Gastroesophageal sphincter (tissue), 4 donors: ENCODE data around the gene PPP1R3E. TPM values are rescaled to one million over a fixed set of nuclear protein-coding genes. Genes with fewer than 3 reads are reported as not detected.
"Not testable (repeated sequence)": the region's sequence is repeated elsewhere in the genome, so short reads cannot be mapped to it uniquely, and the experiment has no call there.

ENCODE experiments used
- ATAC-seq: fragments of 150-250 bp; one replicate; pipeline ENCODE4 v1.9.1; 2016; ENCODE audit warnings: mild to moderate bottlenecking, moderate library complexity
- H3K27ac ChIP-seq, 4 donors: fragments of 200-600 bp; sonication (generic) in 3 of 4; 1 replicate in 3 of 4; 2 replicates in 1 of 4; pipeline ENCODE4 v1.5.1; 2016 to 2019
- H3K27me3 ChIP-seq: fragments of 200-600 bp; sonication (generic); one replicate; pipeline ENCODE4 v1.5.1; 2019
- H3K36me3 ChIP-seq, 2 donors: fragments of 200-600 bp; sonication (generic); one replicate each; pipeline ENCODE4 v1.5.1; 2019; ENCODE audit warnings: control low read depth in 1 of 2
- H3K4me1 ChIP-seq, 3 donors: fragments of 200-600 bp; sonication (generic); 1 replicate in 2 of 3; 2 replicates in 1 of 3; pipeline ENCODE4 v1.5.1; 2016 to 2019; ENCODE audit warnings: control low read depth in 2 of 3
- H3K4me3 ChIP-seq, 2 donors: fragments of 200-600 bp; sonication (generic); one replicate each; pipeline ENCODE4 v1.5.1; 2019; ENCODE audit warnings: mild to moderate bottlenecking in 1 of 2, moderate library complexity in 1 of 2
- H3K9me3 ChIP-seq, 3 donors: fragments of 200-600 bp; sonication (generic); one replicate each; pipeline ENCODE4 v1.5.1; 2017 to 2019; ENCODE audit warnings: control low read depth in 2 of 3
- CTCF ChIP-seq, 4 experiments: fragments of 200-600 bp in 2 of 4; fragments of 450-650 bp in 2 of 4; sonication (generic) in 1 of 4; IDR thresholded peaks; one replicate each; pipeline ENCODE4 v1.5.1; 2017 to 2019; ENCODE audit warnings: antibody characterized with exemption in 4 of 4, mild to moderate bottlenecking in 2 of 4, moderate library complexity in 2 of 4
- EP300 ChIP-seq: sonication (generic); formaldehyde crosslinking; IDR thresholded peaks from one replicate; pipeline ENCODE4 v1.6.1; 2017; ENCODE audit warnings: antibody characterized with exemption, mild to moderate bottlenecking
- POLR2A ChIP-seq, 2 donors: fragments of 450-650 bp; IDR thresholded peaks; one replicate each; pipeline ENCODE4 v1.6.1; 2017; ENCODE audit warnings: antibody characterized with exemption in 2 of 2, mild to moderate bottlenecking in 2 of 2, moderate library complexity in 1 of 2
- POLR2AphosphoS5 ChIP-seq: sonication (generic); formaldehyde crosslinking; IDR thresholded peaks from one replicate; pipeline ENCODE4 v1.6.1; 2017; ENCODE audit warnings: antibody characterized with exemption
- WGBS, 2 donors: methylation state at CpG; one replicate each; pipeline ENCODE4 v1.1.5; 2018; ENCODE audit warnings: low coverage in 1 of 2; 5-methylcytosine and 5-hydroxymethylcytosine counted together
- total RNA-seq, 4 donors: library from RNA; depleted of rRNA; stranded (reverse); fragments of >200 nt; gene quantifications; one replicate each; pipeline ENCODE4 v1.1.0, GENCODE V29; 2016

PPP1R3E gene
- total RNA-seq, 4 donors from 2014 or later, result 4.4 to 14.0 (median 7.2) TPM

DNA sequence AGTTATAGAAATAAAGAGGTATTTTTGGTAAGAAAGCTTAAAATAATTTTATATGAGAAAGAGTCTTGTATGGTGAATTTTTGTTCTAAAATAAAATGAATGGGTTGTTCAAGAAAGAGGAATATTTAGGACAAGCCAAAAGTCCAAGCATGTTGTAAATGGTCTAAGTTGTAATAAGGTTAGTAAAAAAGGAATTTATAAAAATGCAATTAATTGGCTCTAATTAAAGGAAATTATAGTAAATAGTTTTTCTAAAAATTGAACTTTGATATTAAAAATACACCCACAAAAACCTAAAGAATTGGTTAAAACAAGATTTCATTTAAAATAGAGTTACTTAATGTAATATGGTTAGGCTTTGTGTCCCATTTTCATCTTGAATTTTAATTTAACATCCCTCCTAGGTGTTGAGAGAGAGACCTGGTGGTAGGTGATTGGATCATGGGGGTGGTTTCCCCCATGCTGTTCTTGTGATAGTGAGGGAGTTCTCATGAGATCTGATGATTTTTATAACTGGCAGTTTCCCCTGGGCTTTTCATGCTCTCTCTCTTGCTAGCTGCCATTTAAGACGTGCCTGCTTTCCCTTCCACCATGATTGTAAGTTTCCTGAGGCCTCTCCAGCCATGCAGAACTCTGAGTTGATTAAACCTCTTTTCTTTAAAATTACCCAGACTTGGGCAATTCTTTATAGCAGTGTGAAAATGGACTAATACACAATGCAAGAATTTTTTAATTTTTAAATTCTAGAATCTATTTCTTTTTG, 37.0 kb upstream of the PPP1R3E start:
- Histone ChIP-seq H3K4me3 (no peak overlapping the region), H3K36me3 (no peaks in the 10 kb centered on the region), H3K27ac (no peak overlapping the region), H3K9me3 (no peaks in the 10 kb centered on the region), H3K4me1 (no peaks in the 10 kb centered on the region), H3K27me3 (no peaks in the 10 kb centered on the region)
- WGBS, 2 donors, result 67 to 91% methylated on average over 1 of the region's 1 CpG
- no peak for TF ChIP-seq POLR2AphosphoS5
- TF ChIP-seq EP300, result no peak
- TF ChIP-seq CTCF (IDR thresholded peaks at IDR 0.05), result no peak
- TF ChIP-seq POLR2A (IDR thresholded peaks at IDR 0.05), result no peak
- ATAC-seq, result no peak

DNA sequence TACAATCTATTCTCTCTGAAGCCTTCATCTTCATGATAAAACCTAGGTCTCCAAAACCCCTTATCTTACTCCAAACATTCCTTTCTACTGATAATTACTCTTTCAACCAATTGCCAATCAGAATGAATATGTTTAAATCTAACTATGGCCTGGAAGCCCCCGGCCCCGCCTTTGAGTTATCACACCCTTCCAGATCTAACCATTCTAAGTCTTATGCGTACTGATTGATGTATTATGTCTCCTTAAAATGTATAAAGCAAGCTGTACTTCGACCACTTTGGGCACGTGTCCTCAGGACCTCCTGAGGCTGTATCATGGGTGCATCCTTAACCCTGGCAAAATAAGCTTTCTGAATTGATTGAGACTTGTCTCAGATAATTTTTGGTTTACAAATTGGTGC, 33.0 kb upstream of the PPP1R3E start:
- TF ChIP-seq EP300, result no peak
- no peak for TF ChIP-seq POLR2A (IDR thresholded peaks at IDR 0.05)
- no peak for TF ChIP-seq POLR2AphosphoS5
- no peak for TF ChIP-seq CTCF (IDR thresholded peaks at IDR 0.05)
- Histone ChIP-seq H3K9me3 (no peaks in the 10 kb centered on the region), H3K4me1 (no peaks in the 10 kb centered on the region), H3K36me3 (no peaks in the 10 kb centered on the region), H3K4me3 (no peak overlapping the region), H3K27ac (no peak overlapping the region), H3K27me3 (no peaks in the 10 kb centered on the region)
- no peak for ATAC-seq
- WGBS, 2 donors, result 76% methylated on average over 4 to 5 of the region's 5 CpGs

GRCh38 chr14:23327947-23328744, 25.5 kb upstream of the PPP1R3E start:
- H3K4me1 ChIP-seq, result peaks cover 0 to 17% (median under 1%) of the 10 kb centered on the region in 3 donors
- ATAC-seq, result peak; percentile 43
- TF ChIP-seq POLR2AphosphoS5 (no peak), POLR2A (IDR thresholded peaks at IDR 0.05) (no peak), CTCF (IDR thresholded peaks at IDR 0.05) (peak; percentile 77 to 92 (median 86)), EP300 (no peak)
- H3K27ac ChIP-seq, result no peak overlapping the region
- no peaks in the 10 kb centered on the region for H3K27me3 ChIP-seq
- WGBS, 2 donors, result 39 to 50% methylated on average over 4 of the region's 4 CpGs
- H3K9me3 ChIP-seq, result no peaks in the 10 kb centered on the region
- no peak overlapping the region for H3K4me3 ChIP-seq
- H3K36me3 ChIP-seq, result peaks cover 4 to 30% of the 10 kb centered on the region in 2 donors

DNA sequence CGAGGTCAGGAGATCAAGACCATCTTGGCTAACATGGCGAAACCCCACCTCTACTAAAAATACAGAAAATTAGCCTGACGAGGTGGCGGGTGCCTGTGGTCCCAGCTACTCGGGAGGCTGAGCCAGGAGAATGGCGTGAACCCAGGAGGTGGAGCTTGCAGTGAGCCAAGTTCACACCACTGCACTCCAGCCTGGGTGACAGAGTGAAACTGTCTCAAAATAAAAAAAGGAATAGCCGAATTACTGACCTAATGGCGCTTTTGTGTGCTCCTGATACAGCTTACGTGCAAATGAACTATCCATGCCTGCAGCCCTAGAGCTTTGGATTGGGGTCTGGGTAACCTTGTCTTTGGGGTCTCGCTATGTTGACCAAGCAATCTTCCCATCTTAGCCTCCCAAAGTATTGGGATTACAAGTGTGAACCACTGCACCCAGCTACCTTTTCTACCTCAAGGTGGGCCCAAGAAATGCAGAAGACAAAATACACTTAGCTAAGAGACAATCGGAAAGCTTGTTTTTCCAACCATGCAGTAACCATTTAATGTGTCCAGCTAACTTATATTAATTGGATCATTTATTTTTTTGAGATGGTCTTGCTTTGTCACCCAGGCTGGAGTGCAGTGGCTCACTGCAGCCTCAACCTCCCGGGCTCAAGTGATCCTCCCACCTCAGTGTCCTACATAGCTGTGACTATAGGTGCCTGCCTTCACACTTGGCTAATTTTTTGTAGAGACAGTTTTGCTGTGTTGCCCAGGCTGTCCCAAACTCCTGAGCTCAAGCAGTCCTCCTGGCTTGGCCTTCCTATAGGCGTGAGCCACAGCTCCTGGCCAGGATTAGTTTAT, 24.1 kb upstream of the PPP1R3E start:
- no peak for ATAC-seq
- H3K4me1 ChIP-seq, result peaks cover 4 to 27% (median 11%) of the 10 kb centered on the region in 3 donors

GRCh38 chr14:23325746-23326145, 23.1 kb upstream of the PPP1R3E start:
- not testable (repeated sequence) for H3K9me3 ChIP-seq, H3K27me3 ChIP-seq, H3K27ac ChIP-seq, H3K4me3 ChIP-seq, ATAC-seq
- WGBS, 2 donors, result 87 to 88% methylated on average over 3 of the region's 5 CpGs
- H3K4me1 ChIP-seq, result peaks cover 4 to 27% (median 11%) of the 10 kb centered on the region in 3 donors
- peaks cover 4 to 36% of the 10 kb centered on the region in 2 donors for H3K36me3 ChIP-seq

More for the DNA sequence above, 24.1 kb upstream of the PPP1R3E start:
- H3K4me3 ChIP-seq, result no peak overlapping the region
- peaks cover 4 to 36% of the 10 kb centered on the region in 2 donors for H3K36me3 ChIP-seq
- H3K27ac ChIP-seq, result no peak overlapping the region
- H3K9me3 ChIP-seq, result no peaks in the 10 kb centered on the region
- TF ChIP-seq POLR2AphosphoS5 (no peak), POLR2A (IDR thresholded peaks at IDR 0.05) (no peak), CTCF (IDR thresholded peaks at IDR 0.05) (no peak), EP300 (no peak)
- 60 to 71% methylated on average over 5 to 11 of the region's 13 CpGs for WGBS, 2 donors
- no peaks in the 10 kb centered on the region for H3K27me3 ChIP-seq
